Measurements from ENCODE around the gene GRHPR.

GRCh38 chr9:37380570-37380969, 41.9 kb upstream of the GRHPR start:
- TF ChIP-seq, protein P1, sequence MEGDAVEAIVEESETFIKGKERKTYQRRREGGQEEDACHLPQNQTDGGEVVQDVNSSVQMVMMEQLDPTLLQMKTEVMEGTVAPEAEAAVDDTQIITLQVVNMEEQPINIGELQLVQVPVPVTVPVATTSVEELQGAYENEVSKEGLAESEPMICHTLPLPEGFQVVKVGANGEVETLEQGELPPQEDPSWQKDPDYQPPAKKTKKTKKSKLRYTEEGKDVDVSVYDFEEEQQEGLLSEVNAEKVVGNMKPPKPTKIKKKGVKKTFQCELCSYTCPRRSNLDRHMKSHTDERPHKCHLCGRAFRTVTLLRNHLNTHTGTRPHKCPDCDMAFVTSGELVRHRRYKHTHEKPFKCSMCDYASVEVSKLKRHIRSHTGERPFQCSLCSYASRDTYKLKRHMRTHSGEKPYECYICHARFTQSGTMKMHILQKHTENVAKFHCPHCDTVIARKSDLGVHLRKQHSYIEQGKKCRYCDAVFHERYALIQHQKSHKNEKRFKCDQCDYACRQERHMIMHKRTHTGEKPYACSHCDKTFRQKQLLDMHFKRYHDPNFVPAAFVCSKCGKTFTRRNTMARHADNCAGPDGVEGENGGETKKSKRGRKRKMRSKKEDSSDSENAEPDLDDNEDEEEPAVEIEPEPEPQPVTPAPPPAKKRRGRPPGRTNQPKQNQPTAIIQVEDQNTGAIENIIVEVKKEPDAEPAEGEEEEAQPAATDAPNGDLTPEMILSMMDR (IDR thresholded peaks at IDR 0.05): no peak
- no peak for TF ChIP-seq POLR2A (IDR thresholded peaks at IDR 0.05)
